Stimulated activated memory B cell treated with anti-CD40 and anti-IgM and Interleukin-4, amounts not matched to agents 10 μg/mL and 1 μg/mL and 100 μg/mL, for 72 hours (primary cell): ENCODE data around the gene RGS9BP.
"Not testable (repeated sequence)": the region's sequence is repeated elsewhere in the genome, so short reads cannot be mapped to it uniquely, and the experiment has no call there.

ENCODE experiments used
- ATAC-seq: fragments of 150-1000 bp; cut with Tn5 transposase; 2 replicates; pipeline ENCODE4 v1.10.0; 2021
- H3K27ac Mint-ChIP-seq: one replicate; pipeline ENCODE4 v1.8.0; 2022; ENCODE audit warnings: mild to moderate bottlenecking, mixed read lengths
- H3K27me3 Mint-ChIP-seq: one replicate; pipeline ENCODE4 v1.8.0; 2022; ENCODE audit warnings: mixed read lengths
- H3K36me3 Mint-ChIP-seq: one replicate; pipeline ENCODE4 v1.8.0; 2022; ENCODE audit warnings: mixed read lengths
- H3K4me1 Mint-ChIP-seq: one replicate; pipeline ENCODE4 v1.8.0; 2022; ENCODE audit warnings: mixed read lengths
- H3K4me3 Mint-ChIP-seq: one replicate; pipeline ENCODE4 v1.8.0; 2022; ENCODE audit warnings: mild to moderate bottlenecking, moderate library complexity, mixed read lengths
- H3K9me3 Mint-ChIP-seq: one replicate; pipeline ENCODE4 v1.8.0; 2022; ENCODE audit warnings: mixed read lengths

Gene RGS9BP

GRCh38 chr19:32704006-32704405, 28.4 kb downstream of the RGS9BP start:
- not testable (repeated sequence) for H3K4me1 Mint-ChIP-seq, H3K9me3 Mint-ChIP-seq, H3K27ac Mint-ChIP-seq, H3K4me3 Mint-ChIP-seq, ATAC-seq, H3K27me3 Mint-ChIP-seq
- H3K36me3 Mint-ChIP-seq = peaks cover 52% of the 10 kb centered on the region

GRCh38 chr19:32708457-32708856, 32.8 kb downstream of the RGS9BP start:
- H3K27me3 Mint-ChIP-seq = no peaks in the 10 kb centered on the region
- no peak overlapping the region for H3K27ac Mint-ChIP-seq
- no peak overlapping the region for H3K4me3 Mint-ChIP-seq
- peaks cover 45% of the 10 kb centered on the region for H3K36me3 Mint-ChIP-seq
- ATAC-seq = no peak
- peaks cover 6% of the 10 kb centered on the region for H3K4me1 Mint-ChIP-seq
- peaks cover 3% of the 10 kb centered on the region for H3K9me3 Mint-ChIP-seq

GRCh38 chr19:32709032-32709431, 33.4 kb downstream of the RGS9BP start:
- H3K4me1 Mint-ChIP-seq = peaks cover 6% of the 10 kb centered on the region
- H3K4me3 Mint-ChIP-seq = no peak overlapping the region
- H3K27ac Mint-ChIP-seq = no peak overlapping the region
- ATAC-seq = no peak
- H3K9me3 Mint-ChIP-seq = peaks cover 3% of the 10 kb centered on the region
- peaks cover 39% of the 10 kb centered on the region for H3K36me3 Mint-ChIP-seq
- H3K27me3 Mint-ChIP-seq = no peaks in the 10 kb centered on the region

DNA sequence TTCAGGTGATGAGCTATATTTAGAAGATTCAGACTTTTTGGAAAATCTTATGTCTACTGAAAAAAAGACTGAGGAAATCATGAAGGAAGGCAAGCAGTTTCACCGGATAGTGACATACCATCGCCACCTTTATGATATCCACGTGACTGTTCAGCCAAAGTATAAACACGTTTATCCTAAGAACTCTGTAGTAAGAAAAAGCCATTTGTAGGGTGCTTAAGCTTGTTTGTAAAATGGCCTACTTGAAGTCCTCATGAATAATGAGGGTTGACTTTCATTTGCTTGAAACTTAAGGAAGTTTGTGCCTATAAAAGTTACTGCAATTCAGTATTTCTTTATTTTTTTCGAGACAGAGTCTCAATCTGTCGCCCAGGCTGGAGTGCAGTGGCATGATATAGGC, 36.1 kb downstream of the RGS9BP start:
- no peak for ATAC-seq
- Mint-ChIP-seq H3K36me3 (peaks cover 41% of the 10 kb centered on the region), H3K9me3 (no peaks in the 10 kb centered on the region)

GRCh38 chr19:32716203-32716602, 40.6 kb downstream of the RGS9BP start:
- H3K4me1 Mint-ChIP-seq, H3K27me3 Mint-ChIP-seq, ATAC-seq, H3K9me3 Mint-ChIP-seq, H3K27ac Mint-ChIP-seq, H3K4me3 Mint-ChIP-seq: not testable (repeated sequence)
- peaks cover 18% of the 10 kb centered on the region for H3K36me3 Mint-ChIP-seq

More for the DNA sequence above, 36.1 kb downstream of the RGS9BP start:
- H3K4me1 Mint-ChIP-seq = peaks cover 6% of the 10 kb centered on the region
- no peak overlapping the region for H3K27ac Mint-ChIP-seq
- H3K4me3 Mint-ChIP-seq = no peak overlapping the region
- no peaks in the 10 kb centered on the region for H3K27me3 Mint-ChIP-seq

GRCh38 chr19:32717496-32717895, 41.8 kb downstream of the RGS9BP start:
- no peaks in the 10 kb centered on the region for H3K4me1 Mint-ChIP-seq
- H3K36me3 Mint-ChIP-seq = peaks cover 15% of the 10 kb centered on the region
- H3K4me3 Mint-ChIP-seq = no peak overlapping the region

DNA sequence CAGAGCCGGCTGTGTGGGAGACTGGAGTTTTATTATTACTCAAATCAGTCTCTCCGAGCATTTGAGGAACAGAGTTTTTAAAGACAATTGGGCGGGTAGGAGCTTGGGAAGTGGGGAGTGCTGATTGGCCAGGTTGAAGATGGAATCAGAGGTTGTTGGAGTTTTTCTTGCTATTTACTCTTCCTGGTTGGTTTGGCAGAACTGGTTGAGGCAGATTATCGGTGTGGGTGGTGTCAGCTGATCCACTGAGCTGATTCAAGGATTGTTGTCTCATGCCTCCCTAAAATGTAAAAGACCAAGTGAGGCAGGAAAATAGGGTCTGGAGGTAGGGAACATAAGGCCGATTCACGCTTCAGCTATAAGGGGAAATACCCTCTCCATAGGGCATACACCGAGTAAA, 42.6 kb downstream of the RGS9BP start:
- Mint-ChIP-seq H3K27me3 (no peaks in the 10 kb centered on the region), H3K27ac (no peak overlapping the region), H3K9me3 (no peaks in the 10 kb centered on the region), H3K4me3 (no peak overlapping the region), H3K36me3 (peaks cover 12% of the 10 kb centered on the region), H3K4me1 (no peaks in the 10 kb centered on the region)
- ATAC-seq = no peak

More at GRCh38 chr19:32717496-32717895, 41.8 kb downstream of the RGS9BP start:
- Mint-ChIP-seq H3K9me3 (no peaks in the 10 kb centered on the region), H3K27me3 (no peaks in the 10 kb centered on the region), H3K27ac (no peak overlapping the region)
- ATAC-seq = no peak

GRCh38 chr19:32719611-32720059, 44.0 kb downstream of the RGS9BP start, which contains the start of gene TDRD12:
Gene TDRD12 (plus strand): TSS chr19:32719767. CDS start chr19:32720073, 306 bp downstream.
- Mint-ChIP-seq H3K4me1 (no peaks in the 10 kb centered on the region), H3K36me3 (peaks cover 10% of the 10 kb centered on the region), H3K4me3 (no peak within 1 kb of the TSS), H3K27me3 (no peaks in the 10 kb centered on the region), H3K27ac (no peak within 1 kb of the TSS), H3K9me3 (no peaks in the 10 kb centered on the region)
- ATAC-seq = peak; percentile 21

DNA sequence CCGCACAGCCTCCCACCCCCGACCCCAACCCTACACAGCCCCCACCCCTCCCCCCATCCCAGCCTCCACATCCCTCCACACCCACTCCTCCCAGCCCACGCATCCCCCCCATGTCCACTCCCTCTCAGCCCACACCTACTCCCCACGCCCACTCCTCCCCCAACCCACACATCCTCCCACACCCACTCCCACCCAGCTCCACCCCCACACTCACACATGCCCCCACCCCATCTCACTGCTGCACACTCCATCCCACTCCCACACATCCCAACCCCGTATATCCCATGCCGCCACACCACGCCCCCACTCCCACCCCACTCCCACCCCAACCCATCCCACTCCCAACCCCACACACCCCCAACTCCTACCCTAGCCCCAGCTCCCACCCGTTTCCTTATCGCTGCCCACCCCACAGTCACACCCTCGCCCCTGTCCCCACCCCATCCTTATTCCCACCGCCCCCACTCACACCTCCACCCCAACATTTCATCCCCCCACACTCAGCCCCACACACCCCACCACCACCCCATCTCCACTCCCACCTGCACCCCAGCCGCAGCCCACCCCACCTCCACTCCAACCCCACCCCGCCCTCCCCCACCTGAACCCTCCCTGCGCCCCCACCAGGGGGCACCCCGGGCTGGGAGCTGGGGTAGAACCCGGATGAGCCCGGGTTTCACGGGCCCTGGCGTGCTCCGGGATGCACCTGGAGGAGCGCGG, 44.7 kb downstream of the RGS9BP start:
- H3K27me3 Mint-ChIP-seq = no peaks in the 10 kb centered on the region
- H3K36me3 Mint-ChIP-seq = peaks cover 2% of the 10 kb centered on the region
- peaks cover under 1% of the 10 kb centered on the region for H3K9me3 Mint-ChIP-seq
- no peak overlapping the region for H3K27ac Mint-ChIP-seq
- no peak overlapping the region for H3K4me3 Mint-ChIP-seq
- no peaks in the 10 kb centered on the region for H3K4me1 Mint-ChIP-seq
- peak; percentile 61 for ATAC-seq

DNA sequence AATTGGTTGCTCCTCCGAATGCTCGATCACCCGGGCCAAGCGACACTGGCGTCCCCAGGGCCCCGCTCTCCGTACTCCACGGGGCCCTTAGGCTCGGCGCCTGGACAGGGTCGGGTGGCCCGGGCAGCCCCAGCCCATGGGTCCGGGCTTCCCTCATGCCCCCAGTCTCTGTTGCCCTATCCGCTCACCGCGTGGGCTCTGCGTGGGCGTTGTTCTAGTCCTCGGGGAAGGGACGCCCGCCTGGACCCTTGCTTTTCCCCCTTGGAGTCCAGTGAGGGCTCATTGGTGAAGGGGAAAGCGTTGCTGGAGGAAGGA, 45.2 kb downstream of the RGS9BP start:
- ATAC-seq = peak; percentile 18

More for the DNA sequence above, 45.2 kb downstream of the RGS9BP start:
- Mint-ChIP-seq H3K36me3 (no peaks in the 10 kb centered on the region), H3K4me1 (no peaks in the 10 kb centered on the region), H3K9me3 (peaks cover 5% of the 10 kb centered on the region), H3K4me3 (no peak overlapping the region), H3K27me3 (no peaks in the 10 kb centered on the region), H3K27ac (no peak overlapping the region)
